K562 (cell line): ENCODE measurements around the gene CACNA2D3. TPM values are rescaled to one million over a fixed set of nuclear protein-coding genes. Genes with fewer than 3 reads are reported as not detected.

Experiments used
- ATAC-seq: fragments of 200-7000 bp; cut with Tn5 transposase; 3 replicates; pipeline ENCODE4 v1.9.1; 2020; ENCODE audit warnings: moderate library complexity
- BruUV-seq: library from RNA; stranded (reverse); fragments of 400-500 nt; replicated peaks from 2 replicates; lab custom pipeline; 2021; lab: Mats Ljungman, UMichigan
- CTCF ChIA-PET: fragments of 300-600 bp; formaldehyde crosslinking; extraction: SDS; loops from one replicate; lab custom pipeline; 2021; ENCODE audit warnings: low intra/inter-chr PET ratio; lab: Yijun Ruan, JAX
- POLR2A ChIA-PET: fragments of 300-600, 350-650 bp; sonication (Branson Sonifier 250); formaldehyde crosslinking; extraction: SDS; loops from one replicate; lab custom pipeline; 2021; ENCODE audit warnings: antibody characterized with exemption, inconsistent platforms; lab: Yijun Ruan, JAX
- DNase-seq, 4 experiments: peaks; one replicate each; pipeline versions ENCODE4 v3.0.0 to v3.0.0-alpha.2; 2011 to 2018; ENCODE audit warnings: low spot score in 3 of 4, mixed read lengths in 3 of 4; ENCODE audit errors: extremely low read depth in 1 of 4
- FAIRE-seq: peaks from 2 replicates; lab custom pipeline; 2011; peaks lifted over from hg19 to GRCh38; lab: Jason Lieb, UNC
- H2AFZ ChIP-seq: 2 replicates; pipeline ENCODE4 v1.6.0; 2011; ENCODE audit warnings: low read depth, low read length, control low read depth, inconsistent platforms
- H3K27ac ChIP-seq: fragments of 200-600 bp; 3 replicates; pipeline ENCODE4 v1.8.0; 2011; ENCODE audit warnings: low read depth, mild to moderate bottlenecking, control low read depth, inconsistent platforms, low read length, moderate library complexity, mixed read lengths; ENCODE audit errors: extremely low read depth
- H3K27me3 ChIP-seq, 2 experiments: fragments of 300-600 bp in 1 of 2; 2 replicates in 1 of 2; 3 replicates in 1 of 2; pipeline versions ENCODE4 v1.6.0 to v1.8.0; 2011; ENCODE audit warnings: inconsistent platforms in 2 of 2, low read length in 2 of 2, mild to moderate bottlenecking in 1 of 2, mixed read lengths in 1 of 2, moderate library complexity in 1 of 2; ENCODE audit not compliant: control insufficient read depth in 2 of 2, insufficient read depth in 2 of 2
- H3K36me3 ChIP-seq: fragments of 300-600 bp; 3 replicates; pipeline ENCODE4 v1.8.0; 2011; ENCODE audit warnings: mild to moderate bottlenecking, low read length, inconsistent platforms; ENCODE audit not compliant: control insufficient read depth, insufficient read depth
- H3K4me1 ChIP-seq, 2 experiments: fragments of 200-600 bp in 1 of 2; replicated peaks in 1 of 2; 2 replicates in 1 of 2; 3 replicates in 1 of 2; pipeline versions ENCODE4 v1.5.1 to v1.8.0; 2011; ENCODE audit warnings: inconsistent platforms in 2 of 2, low read length in 2 of 2, mild to moderate bottlenecking in 1 of 2, mixed read lengths in 1 of 2, moderate library complexity in 1 of 2; ENCODE audit not compliant: control insufficient read depth in 2 of 2, insufficient read depth in 2 of 2
- H3K4me2 ChIP-seq: 2 replicates; pipeline ENCODE4 v1.6.1; 2011; ENCODE audit warnings: low read length, control low read depth, inconsistent platforms, mixed read lengths; ENCODE audit not compliant: insufficient read depth
- H3K4me3 ChIP-seq: fragments of 200-600 bp; sonication (generic), shearing (Covaris generic); 2 replicates; pipeline ENCODE4 v1.5.1; 2016; ENCODE audit warnings: control low read depth, inconsistent platforms
- H3K79me2 ChIP-seq: fragments of 200-600 bp; 3 replicates; pipeline ENCODE4 v1.8.0; 2011; ENCODE audit warnings: low read length, inconsistent platforms; ENCODE audit not compliant: control insufficient read depth, insufficient read depth
- H3K9ac ChIP-seq, 2 experiments: 2 replicates each; pipeline versions ENCODE4 v1.6.0 to v1.6.1; 2011; ENCODE audit warnings: low read depth in 2 of 2, low read length in 2 of 2, control low read depth in 1 of 2, inconsistent platforms in 1 of 2, mild to moderate bottlenecking in 1 of 2, mixed read lengths in 1 of 2; ENCODE audit not compliant: insufficient read depth in 1 of 2
- H3K9me1 ChIP-seq: one replicate; pipeline ENCODE4 v1.6.0; 2011; ENCODE audit warnings: inconsistent platforms, mild to moderate bottlenecking, low read length, moderate library complexity; ENCODE audit not compliant: control insufficient read depth, insufficient read depth
- H3K9me3 ChIP-seq: replicated peaks from 2 replicates; pipeline ENCODE4 v1.5.1; 2011; ENCODE audit warnings: low read depth, low read length, inconsistent platforms; ENCODE audit not compliant: control insufficient read depth, insufficient read depth
- H4K20me1 ChIP-seq: replicated peaks from 2 replicates; pipeline ENCODE4 v1.6.1; 2011; ENCODE audit warnings: low read length, inconsistent platforms, mixed read lengths; ENCODE audit not compliant: control insufficient read depth, insufficient read depth
- ARID1B ChIP-seq: fragments of 450-650 bp; IDR thresholded peaks from 2 replicates; pipeline ENCODE4 v1.6.1; 2016; ENCODE audit warnings: antibody characterized with exemption, mild to moderate bottlenecking, inconsistent platforms
- E2F1 ChIP-seq: sonication (generic); formaldehyde crosslinking; IDR thresholded peaks from 2 replicates; pipeline ENCODE4 v1.8.1; 2023; ENCODE audit warnings: mild to moderate bottlenecking, missing genetic modification reagents, moderate library complexity
- SRSF7 ChIP-seq: fragments of 200-400 bp; formaldehyde crosslinking; optimal IDR thresholded peaks from 2 replicates; pipeline ENCODE3; 2017; ENCODE audit warnings: mild to moderate bottlenecking, low read depth, low read length
- ZNF174 ChIP-seq: fragments of 250-450 bp; sonication (Bioruptor Pico); IDR thresholded peaks from 2 replicates; pipeline ENCODE4 v1.4.0; 2020; ENCODE audit warnings: mild to moderate bottlenecking
- WGBS: fragments of 100-300 bp; shearing (Covaris generic); methylation state at CpG from one replicate; pipeline ENCODE4 v1.1.6; 2016; ENCODE audit warnings: low coverage, mixed read lengths; ENCODE audit not compliant: insufficient coverage; ENCODE audit errors: missing lambda C conversion rate; 5-methylcytosine and 5-hydroxymethylcytosine counted together
- in situ Hi-C: fragments of 300-500 bp; cut with MboI; formaldehyde crosslinking; loops from 4 replicates; pipeline ENCODE4 v1.15.0; 2018; ENCODE audit warnings: inconsistent platforms, mixed read lengths
- intact Hi-C: fragments of 100-400 bp; cut with micrococcal nuclease; formaldehyde crosslinking; loops from 2 replicates; pipeline ENCODE4 v1.14.2; 2022
- polyA plus RNA-seq, 8 experiments: library from polyadenylated mRNA; depleted of rRNA in 4 of 8; stranded (reverse) in 5 of 8; unstranded in 3 of 8; fragments of >200 nt; fragmentation: Nextera tagmentation in 2 of 8; fragmentation: Illumina TruSeq in 1 of 8; extraction: Ambion mirVana in 2 of 8; extraction: Trizol in 1 of 8; gene quantifications; 2 replicates each; pipeline versions ENCODE4 v1.2.1 to v1.2.3, GENCODE V29; 2011 to 2014; ENCODE audit warnings: inconsistent platforms in 1 of 8, missing spikeins in 1 of 8
- total RNA-seq, 7 experiments: library from RNA; depleted of rRNA in 6 of 7; stranded (reverse); fragments of >200 nt in 6 of 7; fragmentation: Illumina TruSeq in 2 of 7; extraction: Trizol in 2 of 7; gene quantifications; 2 replicates each; pipeline versions ENCODE4 v1.2.1 to v1.2.3, GENCODE V29; 2011 to 2021; ENCODE audit warnings: low replicate concordance in 1 of 7

Gene CACNA2D3
- total and polyA plus RNA-seq, 9 of the 15 experiments (the other 6 are each of a cell fraction or from before 2014, with no cell fraction given), result 0.01 TPM; not detected in 8

- CTCF ChIA-PET, result no interaction called here
- POLR2A ChIA-PET, result no interaction called here
- Histone ChIP-seq H3K36me3 (no peaks in the 10 kb centered on the region), H3K79me2 (no peaks in the 10 kb centered on the region), H3K9ac (no peak overlapping the region), H3K27ac (no peak overlapping the region), H3K4me2 (no peak overlapping the region), H2AFZ (no peak overlapping the region), H3K9me1 (no peaks in the 10 kb centered on the region), H3K9me3 (no peaks in the 10 kb centered on the region), H3K4me1 (no peaks in the 10 kb centered on the region; a peak in 1 of 5 replicates), H3K4me3 (no peak overlapping the region), H4K20me1 (no peaks in the 10 kb centered on the region), H3K27me3 (peaks cover 0 to 5% of the 10 kb centered on the region in 2 experiments; a peak in 1 of 5 replicates)
- TF ChIP-seq ZNF174 (CRISPR knock-in tag), result no peak
- TF ChIP-seq ARID1B, result no peak
- no peak for TF ChIP-seq E2F1
- no peak for TF ChIP-seq SRSF7
- ATAC-seq (no peak), DNase-seq (no peak), FAIRE-seq (no peak)
- BruUV-seq, result no TSS peak
- no CpG with 5 or more reads among the region's 107 CpGs for WGBS
- in situ Hi-C loops (no loop called here), intact Hi-C loops (no loop called here)
Measured at GRCh38 chr3:54121414-54122323, 683 bp upstream of the CACNA2D3 start.
